PC-3 (cell line): ENCODE data around the gene ADRA2B. TPM values are rescaled to one million over a fixed set of nuclear protein-coding genes. Genes with fewer than 3 reads are reported as not detected.

Experiments used
- ATAC-seq: fragments of 200-7000 bp; cut with Tn5 transposase; 2 replicates; pipeline ENCODE4 v1.9.1; 2020; ENCODE audit warnings: mild to moderate bottlenecking, moderate library complexity
- BruUV-seq: library from RNA; stranded (reverse); fragments of 400-500 nt; replicated peaks from 2 replicates; lab custom pipeline; 2021; lab: Mats Ljungman, UMichigan
- CTCF ChIA-PET: fragments of 300-600 bp; sonication (Branson Sonifier 250); formaldehyde crosslinking; loops from one replicate; lab custom pipeline; 2022; ENCODE audit warnings: antibody characterized with exemption; lab: Charles Lee
- POLR2A ChIA-PET: fragments of 300-600 bp; sonication (Branson Sonifier 250); formaldehyde crosslinking; loops from one replicate; lab custom pipeline; 2022; ENCODE audit warnings: antibody characterized with exemption; ENCODE audit not compliant: unreplicated experiment; lab: Charles Lee
- DNase-seq: peaks from one replicate; pipeline ENCODE4 v3.0.0-alpha.2; 2015
- H2AFZ ChIP-seq: fragments of 300-600 bp; sonication (generic); 2 replicates; pipeline ENCODE4 v1.6.0; 2016; ENCODE audit warnings: antibody characterized with exemption, low read length
- H3F3A ChIP-seq: fragments of 300-600 bp; sonication (generic); one replicate; pipeline ENCODE4 v1.6.0; 2017; ENCODE audit warnings: antibody characterized with exemption, low read length, control low read depth, mild to moderate bottlenecking; ENCODE audit not compliant: unreplicated experiment
- H3K27ac ChIP-seq: fragments of 300-600 bp; sonication (generic); 2 replicates; pipeline ENCODE4 v1.5.1; 2016; ENCODE audit warnings: mild to moderate bottlenecking, low read length
- H3K27me3 ChIP-seq: fragments of 300-600 bp; sonication (generic); 2 replicates; pipeline ENCODE4 v1.6.1; 2016; ENCODE audit warnings: low read length, mixed read lengths
- H3K36me3 ChIP-seq: fragments of 300-600 bp; sonication (generic); 2 replicates; pipeline ENCODE4 v1.6.1; 2016; ENCODE audit warnings: low read depth, mixed run types, low read length, mixed read lengths
- H3K4me1 ChIP-seq: fragments of 300-600 bp; sonication (generic); 2 replicates; pipeline ENCODE4 v1.5.1; 2016; ENCODE audit warnings: low read length; ENCODE audit not compliant: insufficient read depth
- H3K4me2 ChIP-seq: fragments of 300-600 bp; sonication (generic); 2 replicates; pipeline ENCODE4 v1.6.0; 2016; ENCODE audit warnings: low read length
- H3K4me3 ChIP-seq: fragments of 300-600 bp; sonication (generic); 2 replicates; pipeline ENCODE4 v1.5.1; 2016; ENCODE audit warnings: mild to moderate bottlenecking, low read length, mixed read lengths
- H3K79me2 ChIP-seq: fragments of 300-600 bp; sonication (generic); 2 replicates; pipeline ENCODE4 v1.6.1; 2017; ENCODE audit warnings: low read length, mixed read lengths
- H3K9ac ChIP-seq: fragments of 300-600 bp; sonication (generic); 2 replicates; pipeline ENCODE4 v1.6.0; 2016; ENCODE audit warnings: mild to moderate bottlenecking, low read length
- H3K9me2 ChIP-seq: fragments of 300-600 bp; sonication (generic); replicated peaks from 2 replicates; pipeline ENCODE4 v1.6.1; 2016; ENCODE audit warnings: mixed run types, low read length, mixed read lengths
- H3K9me3 ChIP-seq: fragments of 300-600 bp; sonication (generic); 2 replicates; pipeline ENCODE4 v1.6.1; 2016; ENCODE audit warnings: low read length, mixed read lengths
- H4K20me1 ChIP-seq: fragments of 300-600 bp; sonication (generic); 2 replicates; pipeline ENCODE4 v1.6.1; 2016; ENCODE audit warnings: low read length, mixed read lengths
- CTCF ChIP-seq: fragments of 300-600 bp; sonication (generic); conservative IDR thresholded peaks from 2 replicates; pipeline ENCODE4 v1.5.1; 2017; ENCODE audit warnings: antibody characterized with exemption, low read depth, mild to moderate bottlenecking, low read length
- EZH2 ChIP-seq: fragments of 300-600 bp; sonication (generic); IDR thresholded peaks from one replicate; pipeline ENCODE4 v1.6.1; 2017; ENCODE audit warnings: antibody characterized with exemption, mild to moderate bottlenecking, low read length; ENCODE audit not compliant: unreplicated experiment
- EZH2phosphoT487 ChIP-seq: fragments of 300-600 bp; sonication (generic); IDR thresholded peaks from 2 replicates; pipeline ENCODE4 v1.6.1; 2018; ENCODE audit warnings: mild to moderate bottlenecking, antibody characterized with exemption, low read length, borderline replicate concordance
- intact Hi-C: fragments of 100-400 bp; cut with micrococcal nuclease; formaldehyde crosslinking; loops from 2 replicates; pipeline ENCODE4 v1.9.0; 2023
- total RNA-seq: library from RNA; depleted of rRNA; stranded (reverse); fragments of >200 nt; gene quantifications from 2 replicates; pipeline ENCODE4 v1.2.3, GENCODE V29; 2014

ADRA2B gene
- total RNA-seq, 1 experiment from 2014 or later: not detected

- Histone ChIP-seq H3K4me1 (peaks cover 7% of the 10 kb centered on the region), H3K36me3 (no peaks in the 10 kb centered on the region), H2AFZ (no peak overlapping the region), H3K79me2 (no peaks in the 10 kb centered on the region), H3K9ac (no peak overlapping the region), H3K4me2 (no peak overlapping the region), H3K4me3 (no peak overlapping the region), H3K9me3 (no peaks in the 10 kb centered on the region), H3K27me3 (0 out of 2 replicates have a peak, but pooled peaks cover 3% of the 10 kb centered on the region), H3F3A (no peaks in the 10 kb centered on the region), H3K27ac (no peak overlapping the region), H3K9me2 (no peaks in the 10 kb centered on the region), H4K20me1 (no peaks in the 10 kb centered on the region)
- ChIA-PET CTCF (no interaction called here), POLR2A (no interaction called here)
- intact Hi-C loops: no loop called here
- no peak for TF ChIP-seq EZH2
- TF ChIP-seq EZH2phosphoT487: no peak
- no peak for TF ChIP-seq CTCF
- BruUV-seq: no TSS peak
- no peak for DNase-seq
- no peak for ATAC-seq
Measured at GRCh38 chr2:96114546-96114902, 1.8 kb downstream of the ADRA2B start.

- H3K4me1 ChIP-seq: peaks cover 7% of the 10 kb centered on the region
- H2AFZ ChIP-seq: no peak overlapping the region
- no peaks in the 10 kb centered on the region for H3K9me2 ChIP-seq
- H3K36me3 ChIP-seq: no peaks in the 10 kb centered on the region
- TF ChIP-seq EZH2phosphoT487 (no peak), EZH2 (no peak), CTCF (no peak)
- no peak overlapping the region for H3K9ac ChIP-seq
- no peak overlapping the region for H3K4me3 ChIP-seq
- H3K27me3 ChIP-seq: no peaks in the 10 kb centered on the region
- H4K20me1 ChIP-seq: no peaks in the 10 kb centered on the region
- CTCF ChIA-PET: interaction anchor here (0.6 kb wide), 1 partner anchor 11 kb away, joined by 3 read pairs; no protein-coding TSS in a partner anchor
- no peaks in the 10 kb centered on the region for H3K79me2 ChIP-seq
- ATAC-seq (no peak), DNase-seq (no peak)
- POLR2A ChIA-PET: no interaction called here
- H3K27ac ChIP-seq: no peak overlapping the region
- no peaks in the 10 kb centered on the region for H3K9me3 ChIP-seq
- BruUV-seq: no TSS peak
- no peaks in the 10 kb centered on the region for H3F3A ChIP-seq
- no peak overlapping the region for H3K4me2 ChIP-seq
- intact Hi-C loops: no loop called here
Measured at GRCh38 chr2:96113951-96114350, 2.4 kb downstream of the ADRA2B start.

- H3K9ac ChIP-seq: no peak overlapping the region
- CTCF ChIA-PET: interaction anchor here (0.6 kb wide), 1 partner anchor 10 kb away, joined by 3 read pairs; no protein-coding TSS in a partner anchor
- H4K20me1 ChIP-seq: no peaks in the 10 kb centered on the region
- H2AFZ ChIP-seq: no peak overlapping the region
- no peaks in the 10 kb centered on the region for H3K27me3 ChIP-seq
- no peaks in the 10 kb centered on the region for H3K36me3 ChIP-seq
- no peaks in the 10 kb centered on the region for H3F3A ChIP-seq
- H3K79me2 ChIP-seq: no peaks in the 10 kb centered on the region
- no peak overlapping the region for H3K4me2 ChIP-seq
- no TSS peak for BruUV-seq
- no peaks in the 10 kb centered on the region for H3K9me3 ChIP-seq
- H3K4me1 ChIP-seq: peaks cover 7% of the 10 kb centered on the region
- POLR2A ChIA-PET: no interaction called here
- no peak for ATAC-seq
- no peak for DNase-seq
- no peak overlapping the region for H3K4me3 ChIP-seq
- H3K9me2 ChIP-seq: no peaks in the 10 kb centered on the region
- TF ChIP-seq CTCF (peak; percentile 44), EZH2phosphoT487 (no peak)
- no peak overlapping the region for H3K27ac ChIP-seq
- intact Hi-C loops: no loop called here
Measured at GRCh38 chr2:96113367-96113677, 3.0 kb downstream of the ADRA2B start.
